ENCODE data around the gene CEP41. TPM values are rescaled to one million over a fixed set of nuclear protein-coding genes. Genes with fewer than 3 reads are reported as not detected.

CEP41 gene
- total RNA-seq, 1 donor from 2014 or later: 14.2 TPM

GRCh38 chr7:130418306-130418705 is 22.5 kb downstream of the CEP41 start:
- DNase-seq: no peak

GRCh38 chr7:130417213-130417612 is 23.6 kb downstream of the CEP41 start:
- DNase-seq: no peak

- DNase-seq: no peak
Observed at GRCh38 chr7:130415006-130415405, 25.8 kb downstream of the CEP41 start.

- no peak for DNase-seq
Observed at GRCh38 chr7:130413201-130413600, 27.6 kb downstream of the CEP41 start.

GRCh38 chr7:130410868-130411541 is 29.8 kb downstream of the CEP41 start:
- DNase-seq: no peak

- no peak for DNase-seq
Observed at GRCh38 chr7:130409712-130410072, 31.1 kb downstream of the CEP41 start.

GRCh38 chr7:130409067-130409711 is 31.6 kb downstream of the CEP41 start:
- no peak for DNase-seq

GRCh38 chr7:130405003-130405402 is 35.8 kb downstream of the CEP41 start:
- no peak for DNase-seq

GRCh38 chr7:130401578-130401977 is 39.2 kb downstream of the CEP41 start:
- no peak for DNase-seq

- no peak for DNase-seq
Observed at GRCh38 chr7:130401101-130401500, 39.7 kb downstream of the CEP41 start.

GRCh38 chr7:130400120-130400572 is 40.7 kb downstream of the CEP41 start:
- no peak for DNase-seq

- no peak for DNase-seq
Observed at GRCh38 chr7:130398526-130399090, 42.2 kb downstream of the CEP41 start.

- DNase-seq: no peak
Observed at GRCh38 chr7:130397758-130398073, 43.1 kb downstream of the CEP41 start.

- no peak for DNase-seq
Observed at GRCh38 chr7:130397051-130397757, 43.6 kb downstream of the CEP41 start.

- no peak for DNase-seq
Observed at GRCh38 chr7:130396109-130396508, 44.7 kb downstream of the CEP41 start.

GRCh38 chr7:130395421-130395820 is 45.4 kb downstream of the CEP41 start:
- DNase-seq: no peak

- DNase-seq: no peak
Observed at GRCh38 chr7:130394421-130395195, 46.2 kb downstream of the CEP41 start.

- DNase-seq: no peak
Observed at GRCh38 chr7:130393841-130394411, 46.9 kb downstream of the CEP41 start.

GRCh38 chr7:130393101-130393561 is 47.7 kb downstream of the CEP41 start:
- no peak for DNase-seq

GRCh38 chr7:130390486-130390885 is 50.3 kb downstream of the CEP41 start:
- DNase-seq: no peak

- DNase-seq: no peak
Observed at GRCh38 chr7:130388671-130389070, 52.1 kb downstream of the CEP41 start.
